ENCODE data around the gene KHDC1.
"Not testable (repeated sequence)": the region's sequence is repeated elsewhere in the genome, so short reads cannot be mapped to it uniquely, and the experiment has no call there.

KHDC1 gene

GRCh38 chr6:73250016-73250415 is 13.0 kb downstream of the KHDC1 start:
- no peak for DNase-seq (ENCODE audit: low read depth)

GRCh38 chr6:73248192-73248903 is 14.6 kb downstream of the KHDC1 start:
- no peak for DNase-seq (ENCODE audit: low read depth)

DNA sequence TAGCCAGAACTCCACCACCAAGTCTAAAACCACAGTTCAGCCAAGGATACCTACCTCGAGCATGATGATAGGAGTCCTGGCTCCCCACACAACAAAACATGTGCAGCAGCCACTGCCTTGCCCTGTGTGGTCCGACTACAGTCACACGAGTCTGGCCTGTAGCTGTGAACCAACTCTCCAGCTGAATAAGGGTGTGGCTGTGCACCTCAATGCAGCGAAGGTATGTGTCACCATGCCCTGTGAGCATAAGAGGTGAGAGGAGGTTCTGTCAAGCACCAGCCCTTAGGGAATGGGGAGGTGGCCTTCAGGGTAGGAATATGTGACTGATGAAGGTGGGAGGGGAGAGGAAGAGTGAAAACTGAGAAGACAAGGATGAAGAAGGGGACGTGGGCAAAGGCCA is 21.0 kb downstream of the KHDC1 start:
- DNase-seq (ENCODE audit: low read depth): no peak

DNA sequence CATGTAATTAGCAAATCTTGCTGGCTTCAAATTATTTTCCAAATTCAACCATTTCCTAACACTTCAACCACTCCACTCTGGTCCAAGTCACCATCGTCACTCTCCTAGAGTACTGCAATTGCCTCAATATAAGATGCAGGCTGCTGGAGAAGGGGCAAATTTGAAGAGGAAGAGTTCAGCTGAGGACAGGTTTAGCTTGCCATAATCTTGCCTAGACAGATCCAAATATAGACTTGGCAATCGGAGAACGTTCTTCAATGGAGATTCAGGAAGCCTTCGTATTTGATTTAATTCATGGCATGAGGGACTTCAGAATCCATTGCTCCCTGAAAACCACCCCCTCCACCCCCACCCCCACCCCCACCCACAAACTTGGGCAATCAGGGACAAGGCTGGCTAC is 22.3 kb downstream of the KHDC1 start:
- DNase-seq (ENCODE audit: low read depth): no peak

DNA sequence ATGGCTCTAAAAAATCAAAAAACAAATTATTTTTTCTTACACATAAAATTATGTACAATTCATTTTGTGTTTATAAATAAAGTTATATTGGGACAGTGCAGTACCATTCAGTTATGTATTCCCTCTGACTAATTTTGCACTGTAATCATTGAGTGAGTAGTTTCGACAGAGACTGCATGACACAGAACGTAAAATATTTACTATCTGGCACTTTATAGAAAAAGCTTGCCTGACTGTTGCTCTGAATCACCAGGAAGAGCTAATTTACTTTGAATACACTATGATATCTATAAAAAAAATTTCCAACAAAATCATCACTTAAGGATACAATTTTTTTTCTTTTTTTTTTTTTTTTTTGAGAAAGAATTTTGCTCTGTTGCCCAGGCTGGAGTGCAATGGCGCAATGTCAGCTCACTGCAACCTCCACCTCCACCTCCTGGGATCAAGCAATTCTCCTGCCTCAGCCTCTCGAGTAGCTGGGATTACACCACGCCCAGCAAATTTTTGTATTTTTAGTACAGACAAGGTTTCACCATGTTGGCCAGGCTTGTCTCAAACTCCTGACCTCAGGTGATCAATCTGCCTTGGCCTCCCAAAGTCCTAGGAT is 26.7 kb downstream of the KHDC1 start:
- DNase-seq (ENCODE audit: low read depth): no peak

- no peak for DNase-seq (ENCODE audit: low read depth)
Observed at GRCh38 chr6:73234733-73235132, 28.3 kb downstream of the KHDC1 start.

DNA sequence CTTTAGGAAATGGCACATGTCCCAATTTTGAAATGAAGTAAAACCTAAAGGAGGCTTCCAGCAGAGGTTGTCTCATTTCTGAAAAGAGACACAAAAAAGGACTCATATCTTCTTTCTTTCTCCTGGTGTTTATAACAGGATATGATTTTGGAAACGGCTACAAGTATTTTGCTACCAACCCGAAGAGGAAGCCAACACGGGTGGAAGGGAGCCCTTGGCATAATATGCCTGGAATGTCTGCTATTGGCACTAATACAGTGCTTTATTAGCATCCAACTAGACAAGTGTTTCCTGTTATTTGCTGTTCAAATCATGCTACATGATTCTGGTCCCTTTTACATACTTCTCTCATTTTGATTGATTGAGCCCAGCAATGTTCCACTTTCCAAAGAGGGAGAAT is 29.0 kb downstream of the KHDC1 start:
- DNase-seq (ENCODE audit: low read depth): not testable (repeated sequence)

DNA sequence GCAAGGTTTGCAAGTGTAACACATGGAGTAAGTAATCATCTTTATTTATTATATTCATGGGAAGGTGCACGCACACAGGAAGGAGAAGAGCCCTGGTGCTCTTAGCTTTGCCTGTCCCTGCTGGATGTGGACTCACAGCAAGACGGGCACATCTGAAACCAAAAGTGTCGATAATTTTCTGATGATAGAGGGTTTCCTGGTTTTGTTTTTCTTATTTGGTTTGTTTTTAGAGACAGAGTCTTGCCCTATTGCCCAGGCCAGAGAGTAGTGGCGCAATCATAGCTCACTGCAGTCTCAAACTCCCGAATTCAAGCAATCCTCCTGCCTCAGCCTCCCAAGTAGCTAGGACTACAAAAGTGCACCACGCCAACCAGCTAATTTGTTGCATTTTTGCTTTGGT is 29.9 kb downstream of the KHDC1 start:
- no peak for DNase-seq (ENCODE audit: low read depth)

DNA sequence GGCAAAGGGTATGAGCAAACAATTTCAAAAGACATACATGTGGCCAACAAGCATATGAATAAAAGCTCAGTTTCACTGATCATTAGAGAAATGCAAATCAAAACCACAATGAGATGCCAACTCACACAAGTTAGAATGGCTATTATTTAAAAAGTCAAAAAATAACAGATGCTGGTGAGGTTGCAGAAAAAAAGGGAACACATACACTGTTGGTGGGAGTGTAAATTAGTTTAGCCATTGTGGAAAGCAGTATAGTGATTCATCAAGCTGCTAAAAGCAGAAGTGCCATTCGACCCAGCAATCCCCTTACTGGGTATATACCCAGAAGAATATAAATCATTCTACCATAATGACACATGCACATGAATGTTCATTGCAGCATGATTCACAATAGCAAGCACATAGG is 31.0 kb downstream of the KHDC1 start:
- no peak for DNase-seq (ENCODE audit: low read depth)

- DNase-seq (ENCODE audit: low read depth): no peak
Observed at GRCh38 chr6:73227606-73228255, 35.3 kb downstream of the KHDC1 start.

GRCh38 chr6:73225396-73225795 is 37.6 kb downstream of the KHDC1 start, which contains the start of gene KHDC1L:
KHDC1L (minus strand) TSS chr6:73225496; CDS start chr6:73225408, 88 bp downstream.
- no peak for DNase-seq (ENCODE audit: low read depth)

DNA sequence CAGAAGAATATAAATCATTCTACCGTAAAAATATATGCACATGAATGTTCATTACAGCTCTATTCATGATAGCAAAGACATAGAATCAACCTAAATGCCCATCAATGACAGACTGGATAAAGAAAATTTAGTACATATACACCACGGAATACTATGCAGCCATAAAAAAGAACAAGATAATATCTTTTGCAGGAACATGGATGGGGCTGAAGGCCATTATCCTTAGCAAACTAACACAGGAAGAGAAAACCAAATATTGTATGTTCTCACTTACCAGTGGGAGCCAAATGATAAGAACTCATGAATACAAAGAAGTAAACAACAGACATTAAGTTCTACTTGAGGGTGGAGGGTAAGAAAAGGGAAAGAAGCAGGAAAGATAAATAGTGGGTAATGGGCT is 46.1 kb downstream of the KHDC1 start:
- no peak for DNase-seq (ENCODE audit: low read depth)

GRCh38 chr6:73209117-73209516 is 53.9 kb downstream of the KHDC1 start:
- DNase-seq (ENCODE audit: low read depth): no peak

- no peak for DNase-seq (ENCODE audit: low read depth)
Observed at GRCh38 chr6:73207221-73207837, 55.7 kb downstream of the KHDC1 start.

DNA sequence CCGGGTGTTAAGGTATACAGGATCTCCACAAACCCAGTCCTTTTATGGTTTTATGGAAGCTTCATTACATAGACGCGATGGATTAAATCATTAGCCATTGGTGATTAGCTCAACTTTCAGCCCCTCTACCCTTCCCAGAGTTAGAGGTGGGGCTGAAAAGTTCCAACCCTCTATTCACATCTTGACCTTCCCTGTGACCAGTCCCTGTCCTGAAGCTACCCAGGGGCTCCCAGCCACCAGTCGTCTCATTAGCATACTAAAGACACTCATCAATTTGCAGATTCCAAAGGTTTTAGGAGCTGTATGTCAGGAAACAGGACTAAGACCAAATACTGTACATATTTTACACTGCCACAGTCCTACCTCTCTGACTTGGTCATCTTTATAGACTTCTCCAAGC is 58.7 kb downstream of the KHDC1 start:
- no peak for DNase-seq (ENCODE audit: low read depth)

- no peak for DNase-seq (ENCODE audit: low read depth)
Observed at GRCh38 chr6:73203098-73203497, 59.9 kb downstream of the KHDC1 start.

- DNase-seq (ENCODE audit: low read depth): no peak
Observed at GRCh38 chr6:73200735-73201134, 62.3 kb downstream of the KHDC1 start.

GRCh38 chr6:73200247-73200646 is 62.7 kb downstream of the KHDC1 start:
- no peak for DNase-seq (ENCODE audit: low read depth)

GRCh38 chr6:73194744-73195143 is 68.3 kb downstream of the KHDC1 start:
- no peak for DNase-seq (ENCODE audit: low read depth)

GRCh38 chr6:73193302-73193701 is 69.7 kb downstream of the KHDC1 start:
- not testable (repeated sequence) for DNase-seq (ENCODE audit: low read depth)

Measured in CMK (cell line).